ENCODE results near the gene ARHGAP22.

Gene ARHGAP22

DNA sequence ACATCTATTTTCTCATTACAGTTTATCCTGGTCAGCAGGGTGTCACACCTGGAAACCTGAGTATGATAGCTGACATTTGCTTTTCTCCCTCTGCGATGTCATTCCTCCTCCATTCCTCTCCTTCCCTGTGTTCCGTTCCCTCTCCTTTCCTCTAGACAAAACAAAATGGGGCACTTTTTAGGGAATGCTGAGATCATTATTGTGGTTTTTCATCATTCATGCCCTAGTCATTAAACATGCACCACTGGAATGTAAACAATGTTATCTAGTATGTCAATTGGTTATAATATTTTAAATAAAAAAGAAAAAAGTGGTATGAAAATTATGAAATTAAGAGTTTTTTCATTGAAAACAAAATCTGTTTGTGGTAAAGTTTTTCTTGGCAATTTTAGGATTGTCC, 165.8 kb downstream of the ARHGAP22 start:
- Histone ChIP-seq H2AFZ (ENCODE audit: low read length) (no peak overlapping the region), H3K4me1 (ENCODE audit: low read length) (no peaks in the 10 kb centered on the region), H3F3A (ENCODE audit: insufficient read depth, low read length) (no peaks in the 10 kb centered on the region), H3K27me3 (replicated peaks; ENCODE audit: insufficient read depth, low read length) (no peaks in the 10 kb centered on the region), H3K79me2 (ENCODE audit: low read length) (no peaks in the 10 kb centered on the region), H3K9ac (ENCODE audit: low read length) (no peak overlapping the region), H3K27ac (ENCODE audit: low read length) (no peak overlapping the region), H3K9me2 (replicated peaks; ENCODE audit: insufficient read depth, low read length) (no peaks in the 10 kb centered on the region), H4K20me1 (ENCODE audit: insufficient read depth, low read length) (no peaks in the 10 kb centered on the region), H3K36me3 (replicated peaks; ENCODE audit: insufficient read depth, low read length) (no peaks in the 10 kb centered on the region), H3K4me2 (ENCODE audit: low read depth, low read length) (no peak overlapping the region), H3K4me3 (ENCODE audit: low read length) (no peak overlapping the region), H3K9me3 (replicated peaks; ENCODE audit: insufficient read depth, low read length) (no peaks in the 10 kb centered on the region)
- no peak for DNase-seq
- TF ChIP-seq, protein P1, sequence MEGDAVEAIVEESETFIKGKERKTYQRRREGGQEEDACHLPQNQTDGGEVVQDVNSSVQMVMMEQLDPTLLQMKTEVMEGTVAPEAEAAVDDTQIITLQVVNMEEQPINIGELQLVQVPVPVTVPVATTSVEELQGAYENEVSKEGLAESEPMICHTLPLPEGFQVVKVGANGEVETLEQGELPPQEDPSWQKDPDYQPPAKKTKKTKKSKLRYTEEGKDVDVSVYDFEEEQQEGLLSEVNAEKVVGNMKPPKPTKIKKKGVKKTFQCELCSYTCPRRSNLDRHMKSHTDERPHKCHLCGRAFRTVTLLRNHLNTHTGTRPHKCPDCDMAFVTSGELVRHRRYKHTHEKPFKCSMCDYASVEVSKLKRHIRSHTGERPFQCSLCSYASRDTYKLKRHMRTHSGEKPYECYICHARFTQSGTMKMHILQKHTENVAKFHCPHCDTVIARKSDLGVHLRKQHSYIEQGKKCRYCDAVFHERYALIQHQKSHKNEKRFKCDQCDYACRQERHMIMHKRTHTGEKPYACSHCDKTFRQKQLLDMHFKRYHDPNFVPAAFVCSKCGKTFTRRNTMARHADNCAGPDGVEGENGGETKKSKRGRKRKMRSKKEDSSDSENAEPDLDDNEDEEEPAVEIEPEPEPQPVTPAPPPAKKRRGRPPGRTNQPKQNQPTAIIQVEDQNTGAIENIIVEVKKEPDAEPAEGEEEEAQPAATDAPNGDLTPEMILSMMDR (IDR thresholded peaks at IDR 0.05; ENCODE audit: low read length) = no peak
- no peak for TF ChIP-seq EZH2phosphoT487 (IDR thresholded peaks at IDR 0.05; ENCODE audit: low read length)
- no peak for TF ChIP-seq EZH2 (optimal IDR thresholded peaks at IDR 0.05; ENCODE audit: low read depth, low read length)

- TF ChIP-seq EZH2phosphoT487 (IDR thresholded peaks at IDR 0.05; ENCODE audit: low read length) (no peak), EZH2 (optimal IDR thresholded peaks at IDR 0.05; ENCODE audit: low read depth, low read length) (no peak)
- TF ChIP-seq, protein P1 (IDR thresholded peaks at IDR 0.05; ENCODE audit: low read length) = no peak
- no peak overlapping the region for H3K4me3 ChIP-seq (ENCODE audit: low read length)
- no peak overlapping the region for H3K27ac ChIP-seq (ENCODE audit: low read length)
- H3K4me1 ChIP-seq (ENCODE audit: low read length) = no peaks in the 10 kb centered on the region
- no peak overlapping the region for H3K9ac ChIP-seq (ENCODE audit: low read length)
- no peak overlapping the region for H2AFZ ChIP-seq (ENCODE audit: low read length)
- no peaks in the 10 kb centered on the region for H3F3A ChIP-seq (ENCODE audit: insufficient read depth, low read length)
- H3K36me3 ChIP-seq (replicated peaks; ENCODE audit: insufficient read depth, low read length) = no peaks in the 10 kb centered on the region
- no peak overlapping the region for H3K4me2 ChIP-seq (ENCODE audit: low read depth, low read length)
- DNase-seq = no peak
- H3K9me3 ChIP-seq (replicated peaks; ENCODE audit: insufficient read depth, low read length) = no peaks in the 10 kb centered on the region
- H3K27me3 ChIP-seq (replicated peaks; ENCODE audit: insufficient read depth, low read length) = no peaks in the 10 kb centered on the region
- H3K9me2 ChIP-seq (replicated peaks; ENCODE audit: insufficient read depth, low read length) = no peaks in the 10 kb centered on the region
- no peaks in the 10 kb centered on the region for H4K20me1 ChIP-seq (ENCODE audit: insufficient read depth, low read length)
- H3K79me2 ChIP-seq (ENCODE audit: low read length) = no peaks in the 10 kb centered on the region
Measured at GRCh38 chr10:48437546-48437945, 167.3 kb downstream of the ARHGAP22 start.

DNA sequence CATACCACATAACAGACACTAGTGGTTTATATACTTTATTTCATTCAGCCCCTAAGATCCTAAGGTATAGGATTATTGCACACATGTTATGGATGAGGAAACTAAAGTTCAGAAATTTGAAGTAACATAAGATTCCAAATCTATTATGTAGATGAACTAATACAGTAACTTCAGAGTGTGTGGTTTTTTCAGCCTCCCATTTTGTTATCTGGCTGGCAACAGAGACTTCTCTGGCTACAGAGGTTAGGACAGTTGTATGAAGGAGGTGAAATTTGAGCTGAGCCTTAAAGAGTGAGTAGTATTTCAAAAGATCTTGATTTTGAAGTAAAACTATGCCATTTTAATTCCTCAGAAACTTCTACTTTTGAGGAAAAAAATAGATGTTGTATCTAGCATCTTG, 173.0 kb downstream of the ARHGAP22 start:
- Histone ChIP-seq H3K4me2 (ENCODE audit: low read depth, low read length) (no peak overlapping the region), H3K9ac (ENCODE audit: low read length) (no peak overlapping the region), H3K4me3 (ENCODE audit: low read length) (no peak overlapping the region), H4K20me1 (ENCODE audit: insufficient read depth, low read length) (no peaks in the 10 kb centered on the region), H3K27me3 (replicated peaks; ENCODE audit: insufficient read depth, low read length) (no peaks in the 10 kb centered on the region), H3K36me3 (replicated peaks; ENCODE audit: insufficient read depth, low read length) (no peaks in the 10 kb centered on the region), H2AFZ (ENCODE audit: low read length) (no peak overlapping the region), H3K79me2 (ENCODE audit: low read length) (no peaks in the 10 kb centered on the region), H3F3A (ENCODE audit: insufficient read depth, low read length) (no peaks in the 10 kb centered on the region), H3K9me3 (replicated peaks; ENCODE audit: insufficient read depth, low read length) (no peaks in the 10 kb centered on the region), H3K4me1 (ENCODE audit: low read length) (no peaks in the 10 kb centered on the region), H3K27ac (ENCODE audit: low read length) (no peak overlapping the region), H3K9me2 (replicated peaks; ENCODE audit: insufficient read depth, low read length) (no peaks in the 10 kb centered on the region)
- DNase-seq = no peak
- TF ChIP-seq, protein P1 (IDR thresholded peaks at IDR 0.05; ENCODE audit: low read length) = no peak
- TF ChIP-seq EZH2phosphoT487 (IDR thresholded peaks at IDR 0.05; ENCODE audit: low read length) (no peak), EZH2 (optimal IDR thresholded peaks at IDR 0.05; ENCODE audit: low read depth, low read length) (no peak)

Measured in MM.1S (cell line).